ENCODE measurements around the gene FER1L5. TPM values are rescaled to one million over a fixed set of nuclear protein-coding genes. Genes with fewer than 3 reads are reported as not detected.

Gene FER1L5
- total RNA-seq, 1 experiment from 2014 or later: 1.2 TPM

- no peak for TF ChIP-seq CTCF (conservative IDR thresholded peaks at IDR 0.05)
- Histone ChIP-seq H3K18ac (ENCODE audit: insufficient read length, low read depth, low read length) (peak within 1 kb of the TSS; percentile 71), H2AK5ac (ENCODE audit: insufficient read length, low read length) (no peak within 1 kb of the TSS), H3T11ph (ENCODE audit: low read length) (no peak within 1 kb of the TSS), H2AFZ (ENCODE audit: low read length) (peak within 1 kb of the TSS; percentile 90), H3K79me2 (ENCODE audit: insufficient read depth, low read length) (no peaks in the 10 kb centered on the region; the same call in 1 of the 2 replicates), H3K9me3 (ENCODE audit: control insufficient read depth, low read depth, low read length) (no peaks in the 10 kb centered on the region), H3K14ac (ENCODE audit: insufficient read depth, low read length) (peak within 1 kb of the TSS; percentile 77), H3K23me2 (ENCODE audit: insufficient read length, low read depth, low read length, poor library complexity, severe bottlenecking) (peaks cover 12% of the 10 kb centered on the region), H2BK15ac (ENCODE audit: low read depth, low read length) (no peak within 1 kb of the TSS), H2BK12ac (ENCODE audit: insufficient read length, low read depth, low read length) (no peak within 1 kb of the TSS), H3K79me1 (ENCODE audit: insufficient read depth, low read depth, low read length, poor library complexity, severe bottlenecking) (no peaks in the 10 kb centered on the region), H2BK120ac (ENCODE audit: low read depth, low read length, poor library complexity, severe bottlenecking) (no peak within 1 kb of the TSS), H4K5ac (ENCODE audit: insufficient read length, low read depth, low read length) (no peak within 1 kb of the TSS), H3K4ac (ENCODE audit: low read depth, low read length) (no peak within 1 kb of the TSS), H3K9ac (ENCODE audit: extremely low read depth, insufficient read length, low read length) (peak within 1 kb of the TSS; percentile 30), H3K27me3 (ENCODE audit: insufficient read depth, low read length) (no peaks in the 10 kb centered on the region), H3K27ac (ENCODE audit: insufficient read length, low read depth, low read length) (no peak within 1 kb of the TSS), H3K23ac (ENCODE audit: insufficient read length, low read depth, low read length) (no peak within 1 kb of the TSS), H3K4me1 (ENCODE audit: insufficient read depth, low read length) (no peaks in the 10 kb centered on the region), H4K8ac (replicated peaks; ENCODE audit: insufficient read length, low read depth, low read length) (no peak within 1 kb of the TSS), H2BK20ac (ENCODE audit: low read depth, low read length, poor library complexity, severe bottlenecking) (no peak within 1 kb of the TSS), H3K56ac (ENCODE audit: insufficient read length, low read depth, low read length) (no peak within 1 kb of the TSS), H4K20me1 (ENCODE audit: control insufficient read depth, insufficient read depth, insufficient read length) (no peaks in the 10 kb centered on the region), H2BK5ac (ENCODE audit: insufficient read length, low read length) (no peak within 1 kb of the TSS), H3K4me2 (ENCODE audit: insufficient read depth, insufficient read length, low read length) (peak within 1 kb of the TSS; percentile 80), H4K91ac (ENCODE audit: insufficient read length, low read depth, low read length) (no peak within 1 kb of the TSS)
- Mint-ChIP-seq H3K27ac (peak within 1 kb of the TSS in 2 of 3 experiments; percentile 77 to 92; a peak in 3 of 7 replicates), H3K9me3 (no peaks in the 10 kb centered on the region), H3K4me3 (peak within 1 kb of the TSS; percentile 88 to 94), H3K27me3 (ENCODE audit: low read depth) (peaks cover 5% of the 10 kb centered on the region), H3K4me1 (peaks cover 15 to 16% of the 10 kb centered on the region in 2 experiments), H3K36me3 (ENCODE audit: insufficient read depth in 1 of 3, low read depth in 3 of 3) (peaks cover 0 to 24% (median 19%) of the 10 kb centered on the region in 3 experiments; a peak in 6 of 7 replicates)
- WGBS (ENCODE audit: extremely low coverage, insufficient read length, low lambda C conversion rate): no CpG with 5 or more reads among the region's 67 CpGs
- DNase-seq: peak; percentile 89
Measured at GRCh38 chr2:96638144-96639121, 4.1 kb upstream of the FER1L5 start, which contains the start of gene KANSL3. TSS of gene KANSL3 (minus strand) at chr2:96638312. CDS start at chr2:96637135, 1,177 bp downstream.
